Esophagus muscularis mucosa (tissue), 3 donors: Measurements from ENCODE around the gene NRBF2.

Source experiments
- CTCF ChIP-seq, 3 experiments: fragments of 200-600 bp in 2 of 3; fragments of 450-650 bp in 1 of 3; sonication (generic) in 2 of 3; IDR thresholded peaks; one replicate each; pipeline ENCODE4 v1.5.1; 2017 to 2019; ENCODE audit warnings: antibody characterized with exemption in 3 of 3, mild to moderate bottlenecking in 2 of 3, moderate library complexity in 1 of 3
- EP300 ChIP-seq: sonication (generic); formaldehyde crosslinking; IDR thresholded peaks from one replicate; pipeline ENCODE4 v1.6.1; 2017; ENCODE audit warnings: antibody characterized with exemption

- TF ChIP-seq CTCF (IDR thresholded peaks at IDR 0.05) (no peak), EP300 (no peak)
Measured at GRCh38 chr10:63099734-63100133, 33.4 kb upstream of the NRBF2 start.
